Daoy (cell line): Measurements from ENCODE around the gene PIK3R1. TPM values are rescaled to one million over a fixed set of nuclear protein-coding genes. Genes with fewer than 3 reads are reported as not detected.

Experiments used
- DNase-seq: peaks from one replicate; pipeline ENCODE4 v3.0.0-alpha.2; 2015; ENCODE audit warnings: low read depth
- total RNA-seq: library from RNA; depleted of rRNA; stranded (reverse); fragments of >200 nt; shearing (Covaris generic); gene quantifications from 2 replicates; pipeline ENCODE4 v1.2.3, GENCODE V29; 2014

PIK3R1 gene
- total RNA-seq, 1 experiment from 2014 or later = 13.8 TPM

GRCh38 chr5:68330574-68330973 lies 115.0 kb downstream of the PIK3R1 start:
- DNase-seq = no peak

- no peak for DNase-seq
Observed at GRCh38 chr5:68331192-68332079, 115.9 kb downstream of the PIK3R1 start.

GRCh38 chr5:68332080-68332451 lies 116.5 kb downstream of the PIK3R1 start:
- DNase-seq = no peak

GRCh38 chr5:68332556-68332955 lies 117.0 kb downstream of the PIK3R1 start:
- peak; percentile 34 for DNase-seq

GRCh38 chr5:68333649-68334552 lies 118.3 kb downstream of the PIK3R1 start:
- DNase-seq = peak; percentile 85

GRCh38 chr5:68334553-68334886 lies 119.0 kb downstream of the PIK3R1 start:
- peak; percentile 71 for DNase-seq

- DNase-seq = no peak
Observed at GRCh38 chr5:68335075-68335474, 119.5 kb downstream of the PIK3R1 start.

GRCh38 chr5:68336200-68336599 lies 120.6 kb downstream of the PIK3R1 start:
- DNase-seq = no peak

- DNase-seq = no peak
Observed at GRCh38 chr5:68337235-68337634, 121.7 kb downstream of the PIK3R1 start.

GRCh38 chr5:68339921-68340321 lies 124.4 kb downstream of the PIK3R1 start:
- DNase-seq = peak; percentile 33

- no peak for DNase-seq
Observed at GRCh38 chr5:68341006-68341405, 125.5 kb downstream of the PIK3R1 start.

GRCh38 chr5:68342693-68343092 lies 127.1 kb downstream of the PIK3R1 start:
- DNase-seq = no peak

GRCh38 chr5:68343421-68343826 lies 127.9 kb downstream of the PIK3R1 start:
- peak; percentile 81 for DNase-seq

- peak; percentile 77 for DNase-seq
Observed at GRCh38 chr5:68344447-68345111, 129.0 kb downstream of the PIK3R1 start.

GRCh38 chr5:68345171-68345570 lies 129.6 kb downstream of the PIK3R1 start:
- DNase-seq = peak; percentile 25

GRCh38 chr5:68345582-68345981 lies 130.0 kb downstream of the PIK3R1 start:
- DNase-seq = no peak

GRCh38 chr5:68347536-68347935 lies 132.0 kb downstream of the PIK3R1 start:
- no peak for DNase-seq

GRCh38 chr5:68348447-68349222 lies 133.1 kb downstream of the PIK3R1 start:
- DNase-seq = no peak

- no peak for DNase-seq
Observed at GRCh38 chr5:68350176-68350575, 134.6 kb downstream of the PIK3R1 start.
